Measurements from ENCODE around the gene NXPH2. TPM values are rescaled to one million over a fixed set of nuclear protein-coding genes. Genes with fewer than 3 reads are reported as not detected.
"Not testable (repeated sequence)": the region's sequence is repeated elsewhere in the genome, so short reads cannot be mapped to it uniquely, and the experiment has no call there.

Gene NXPH2
- total RNA-seq, 1 donor from 2014 or later: 0.12 TPM

DNA sequence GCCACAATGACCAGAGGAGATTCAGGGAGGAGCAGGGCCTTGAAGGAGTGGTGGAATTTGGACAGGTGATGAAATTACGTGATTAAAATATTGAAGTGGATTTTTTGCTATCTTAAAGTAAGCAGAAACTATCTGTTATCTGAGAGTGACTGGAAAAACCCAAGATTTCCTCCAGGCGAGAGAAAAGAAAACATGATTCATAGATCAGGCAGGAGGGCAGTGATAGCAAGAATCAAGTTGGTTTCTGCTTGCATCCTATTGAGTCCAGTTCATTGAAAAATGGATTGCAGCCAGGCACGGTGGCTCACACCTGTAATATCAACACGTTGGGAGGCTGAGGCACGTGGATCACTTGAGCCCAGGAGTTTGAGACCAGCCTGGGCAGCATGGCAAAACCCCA is 127.8 kb downstream of the NXPH2 start:
- TF ChIP-seq, protein P1, sequence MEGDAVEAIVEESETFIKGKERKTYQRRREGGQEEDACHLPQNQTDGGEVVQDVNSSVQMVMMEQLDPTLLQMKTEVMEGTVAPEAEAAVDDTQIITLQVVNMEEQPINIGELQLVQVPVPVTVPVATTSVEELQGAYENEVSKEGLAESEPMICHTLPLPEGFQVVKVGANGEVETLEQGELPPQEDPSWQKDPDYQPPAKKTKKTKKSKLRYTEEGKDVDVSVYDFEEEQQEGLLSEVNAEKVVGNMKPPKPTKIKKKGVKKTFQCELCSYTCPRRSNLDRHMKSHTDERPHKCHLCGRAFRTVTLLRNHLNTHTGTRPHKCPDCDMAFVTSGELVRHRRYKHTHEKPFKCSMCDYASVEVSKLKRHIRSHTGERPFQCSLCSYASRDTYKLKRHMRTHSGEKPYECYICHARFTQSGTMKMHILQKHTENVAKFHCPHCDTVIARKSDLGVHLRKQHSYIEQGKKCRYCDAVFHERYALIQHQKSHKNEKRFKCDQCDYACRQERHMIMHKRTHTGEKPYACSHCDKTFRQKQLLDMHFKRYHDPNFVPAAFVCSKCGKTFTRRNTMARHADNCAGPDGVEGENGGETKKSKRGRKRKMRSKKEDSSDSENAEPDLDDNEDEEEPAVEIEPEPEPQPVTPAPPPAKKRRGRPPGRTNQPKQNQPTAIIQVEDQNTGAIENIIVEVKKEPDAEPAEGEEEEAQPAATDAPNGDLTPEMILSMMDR (conservative IDR thresholded peaks at IDR 0.05; ENCODE audit: low read depth, low read length): no peak
- no peak for DNase-seq (ENCODE audit: low read depth)
- no peak overlapping the region for H3K4me3 ChIP-seq (ENCODE audit: low read depth, low read length)

DNA sequence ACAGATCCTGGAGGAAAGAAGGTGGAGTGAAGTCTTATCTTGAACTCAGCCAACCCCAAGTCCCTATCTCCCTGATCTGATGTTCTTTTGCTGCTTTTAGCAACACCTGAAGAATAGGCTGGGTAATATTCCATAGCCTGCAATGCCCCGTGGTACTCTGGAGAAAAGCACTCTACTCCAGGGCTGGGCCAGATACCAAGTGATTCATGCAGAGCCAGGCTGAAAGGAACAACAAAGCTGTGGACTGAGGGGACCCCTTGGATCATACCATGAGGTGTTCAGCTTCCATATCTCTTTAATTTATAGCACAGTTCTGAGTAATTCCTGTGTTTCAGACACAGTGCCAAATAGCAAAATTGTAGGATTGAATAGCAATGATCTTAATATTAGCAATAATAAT is 130.6 kb downstream of the NXPH2 start:
- DNase-seq (ENCODE audit: low read depth): no peak
- no peak overlapping the region for H3K4me3 ChIP-seq (ENCODE audit: low read depth, low read length)
- TF ChIP-seq, protein P1 (conservative IDR thresholded peaks at IDR 0.05; ENCODE audit: low read depth, low read length): no peak

DNA sequence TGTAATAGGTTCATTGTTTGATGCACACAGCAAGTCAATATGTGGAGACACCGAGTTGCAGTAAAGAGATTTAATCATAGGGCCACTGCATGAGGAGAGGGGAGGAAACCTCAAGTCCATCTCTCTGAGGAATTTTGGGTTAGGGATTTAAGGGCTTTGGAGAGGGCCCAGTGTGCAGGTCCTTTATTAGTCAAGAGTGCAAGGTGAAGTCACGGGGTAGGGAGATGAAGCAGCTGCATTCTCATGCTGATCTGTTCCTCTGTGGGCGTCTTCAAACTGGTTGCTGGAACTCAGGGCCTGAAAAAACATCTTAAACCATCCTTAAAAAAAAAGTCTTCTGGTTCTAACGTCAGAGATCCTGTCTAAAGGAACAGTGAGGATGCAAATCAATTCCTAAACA is 131.6 kb downstream of the NXPH2 start:
- H3K4me3 ChIP-seq (ENCODE audit: low read depth, low read length): no peak overlapping the region
- DNase-seq (ENCODE audit: low read depth): no peak
- TF ChIP-seq, protein P1 (conservative IDR thresholded peaks at IDR 0.05; ENCODE audit: low read depth, low read length): no peak

DNA sequence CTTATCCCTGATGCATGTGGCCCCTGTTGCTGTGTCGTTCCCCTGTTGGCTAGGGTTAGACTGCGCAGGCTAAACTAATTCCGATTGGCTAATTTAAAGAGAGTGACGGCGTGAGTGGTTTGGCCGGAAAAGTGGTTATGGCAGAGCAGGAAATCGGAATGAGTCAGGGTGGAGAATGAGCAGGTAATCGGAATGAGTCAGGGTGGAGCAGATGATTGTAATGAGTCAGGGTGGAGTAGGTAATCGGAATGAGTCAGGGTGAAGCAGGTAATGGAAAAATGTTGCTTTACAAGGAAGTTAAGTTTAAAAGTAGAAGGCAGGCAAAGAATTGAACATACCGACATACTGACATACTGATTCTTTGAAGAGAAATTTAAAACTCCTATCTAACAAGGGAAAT is 135.4 kb downstream of the NXPH2 start:
- not testable (repeated sequence) for DNase-seq (ENCODE audit: low read depth); H3K4me3 ChIP-seq (ENCODE audit: low read depth, low read length)

DNA sequence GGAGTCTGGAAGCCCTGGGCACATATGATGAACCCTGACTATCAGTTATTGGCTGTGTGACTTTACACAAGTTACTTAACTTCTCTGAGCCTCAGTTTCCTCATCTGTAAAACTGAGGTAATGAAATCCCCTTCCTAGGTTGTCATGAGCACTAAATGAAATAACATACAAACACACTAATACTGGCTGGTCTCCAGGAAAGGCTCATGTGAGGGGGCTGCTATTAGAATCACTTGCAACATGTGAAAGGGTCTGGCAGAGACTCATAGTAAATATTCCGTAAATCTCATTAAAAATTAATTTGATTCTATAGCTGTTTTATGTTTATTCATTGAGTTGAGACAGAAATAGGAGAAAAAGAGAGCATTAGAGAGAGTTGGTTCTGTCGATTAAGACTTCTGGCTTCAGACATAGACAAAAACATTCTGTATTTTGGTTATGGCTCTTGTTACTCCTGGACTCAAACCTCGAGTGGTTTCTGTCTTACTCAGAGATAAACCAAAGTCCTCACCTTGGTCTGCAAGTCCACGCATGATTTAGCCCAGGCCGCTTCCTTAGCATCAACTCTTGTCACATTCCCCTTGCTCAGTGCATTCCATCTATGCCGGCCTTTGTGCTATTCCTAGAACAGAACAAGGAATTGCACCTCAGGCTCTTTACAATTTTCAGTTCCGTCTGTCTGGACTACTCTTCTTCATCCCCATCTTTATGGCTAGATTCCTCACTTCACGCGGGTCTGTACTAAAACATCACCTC is 139.1 kb downstream of the NXPH2 start:
- DNase-seq (ENCODE audit: low read depth): no peak
- TF ChIP-seq, protein P1 (conservative IDR thresholded peaks at IDR 0.05; ENCODE audit: low read depth, low read length): no peak
- H3K4me3 ChIP-seq (ENCODE audit: low read depth, low read length): no peak overlapping the region

DNA sequence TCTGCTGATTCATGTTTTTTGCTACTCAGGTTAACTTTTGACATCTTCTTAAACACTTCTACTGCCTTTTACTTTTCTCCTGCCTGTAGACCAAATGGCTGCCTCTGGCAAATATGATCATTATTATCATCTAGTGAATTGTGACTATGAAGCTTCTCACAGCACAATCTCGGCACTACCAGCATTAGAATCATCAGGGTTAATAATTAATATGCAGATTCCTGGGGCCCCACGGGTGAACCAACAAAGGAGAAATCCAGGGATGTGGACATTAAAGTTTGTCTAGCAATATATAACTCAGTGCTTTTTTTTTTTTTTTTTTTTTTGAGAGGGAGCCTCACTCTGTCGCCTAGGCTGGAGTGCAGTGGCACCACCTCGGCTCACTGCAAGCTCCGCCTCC is 142.5 kb downstream of the NXPH2 start:
- DNase-seq (ENCODE audit: low read depth): no peak
- H3K4me3 ChIP-seq (ENCODE audit: low read depth, low read length): no peak overlapping the region
- TF ChIP-seq, protein P1 (conservative IDR thresholded peaks at IDR 0.05; ENCODE audit: low read depth, low read length): no peak

DNA sequence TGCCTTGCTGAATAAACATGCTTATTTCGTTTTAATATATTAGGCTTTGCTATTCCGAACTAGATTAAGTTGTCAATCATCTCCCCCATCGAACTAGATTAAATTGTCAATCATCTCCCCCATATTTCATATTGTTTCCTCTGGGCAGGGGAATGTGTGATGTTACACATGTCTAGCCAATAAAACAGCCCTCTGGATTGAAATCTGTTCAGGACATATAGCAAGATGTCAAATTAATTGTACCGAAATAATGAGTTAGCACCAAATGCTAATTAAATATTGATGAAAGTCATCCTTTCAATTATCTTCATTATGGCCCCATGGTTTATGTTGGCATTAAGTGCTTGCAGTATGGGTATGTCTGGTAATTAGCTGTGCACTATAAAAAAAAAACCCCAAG is 143.1 kb downstream of the NXPH2 start:
- TF ChIP-seq, protein P1 (conservative IDR thresholded peaks at IDR 0.05; ENCODE audit: low read depth, low read length): no peak
- DNase-seq (ENCODE audit: low read depth): no peak
- H3K4me3 ChIP-seq (ENCODE audit: low read depth, low read length): no peak overlapping the region

Data from epithelial cell of proximal tubule (primary cell).